DND-41 (cell line): Measurements from ENCODE around the gene ARHGEF4.

Experiments
- ATAC-seq: fragments of 200-7000 bp; cut with Tn5 transposase; 3 replicates; pipeline ENCODE4 v1.9.1; 2021; ENCODE audit warnings: low read depth; ENCODE audit not compliant: insufficient read depth
- DNase-seq: peaks from one replicate; pipeline ENCODE4 v3.0.0-alpha.2; 2020
- H2AFZ ChIP-seq: 2 replicates; pipeline ENCODE4 v1.6.0; 2012; ENCODE audit warnings: low read depth, low read length
- H3K27ac ChIP-seq: 2 replicates; pipeline ENCODE4 v1.5.1; 2012; ENCODE audit warnings: low read length, inconsistent platforms
- H3K27me3 ChIP-seq: fragments of 200-600 bp; sonication (generic); 2 replicates; pipeline ENCODE4 v1.6.0; 2012; ENCODE audit warnings: low read length, mild to moderate bottlenecking, inconsistent platforms; ENCODE audit not compliant: insufficient read depth, poor library complexity
- H3K36me3 ChIP-seq: 2 replicates; pipeline ENCODE4 v1.5.1; 2012; ENCODE audit warnings: low read length, inconsistent platforms; ENCODE audit not compliant: insufficient read depth
- H3K4me1 ChIP-seq: 2 replicates; pipeline ENCODE4 v1.5.1; 2012; ENCODE audit warnings: mild to moderate bottlenecking, low read length; ENCODE audit not compliant: insufficient read depth
- H3K4me2 ChIP-seq: 2 replicates; pipeline ENCODE4 v1.6.0; 2012; ENCODE audit warnings: mild to moderate bottlenecking, moderate library complexity, low read length, inconsistent platforms; ENCODE audit not compliant: insufficient read depth
- H3K4me3 ChIP-seq, 2 experiments: fragments of 200-600 bp in 1 of 2; shearing (Covaris generic) in 1 of 2; 2 replicates each; pipeline ENCODE4 v1.5.1; 2012 to 2016; ENCODE audit warnings: inconsistent platforms in 2 of 2, low read length in 2 of 2, mild to moderate bottlenecking in 2 of 2, low read depth in 1 of 2, moderate library complexity in 1 of 2
- H3K79me2 ChIP-seq: 2 replicates; pipeline ENCODE4 v1.6.0; 2012; ENCODE audit warnings: low read length, inconsistent platforms; ENCODE audit not compliant: insufficient read depth
- H3K9ac ChIP-seq: 2 replicates; pipeline ENCODE4 v1.6.0; 2012; ENCODE audit warnings: low read depth, mild to moderate bottlenecking, inconsistent platforms, low read length, moderate library complexity
- H3K9me3 ChIP-seq: 2 replicates; pipeline ENCODE4 v1.5.1; 2012; ENCODE audit warnings: low read length, moderate library complexity, mild to moderate bottlenecking, inconsistent platforms; ENCODE audit not compliant: insufficient read depth, severe bottlenecking
- H4K20me1 ChIP-seq: 2 replicates; pipeline ENCODE4 v1.6.0; 2012; ENCODE audit warnings: low read length; ENCODE audit not compliant: insufficient read depth
- CTCF ChIP-seq: IDR thresholded peaks from 2 replicates; pipeline ENCODE4 v1.5.1; 2012; ENCODE audit warnings: borderline replicate concordance, low read length, moderate library complexity, mild to moderate bottlenecking; ENCODE audit not compliant: poor library complexity, severe bottlenecking; ENCODE audit errors: extremely low read depth
- EZH2 ChIP-seq: IDR thresholded peaks from 3 replicates; pipeline ENCODE4 v1.6.1; 2012; ENCODE audit warnings: borderline replicate concordance, low read depth, mild to moderate bottlenecking, moderate library complexity, low read length, inconsistent platforms; ENCODE audit not compliant: severe bottlenecking

The ARHGEF4 gene

GRCh38 chr2:130871843-130872740, 35.4 kb downstream of the ARHGEF4 start:
- no peaks in the 10 kb centered on the region for H3K4me1 ChIP-seq
- TF ChIP-seq EZH2: no peak
- no peak for TF ChIP-seq CTCF
- ATAC-seq (no peak), DNase-seq (no peak)
- H2AFZ ChIP-seq: no peak overlapping the region
- H3K27me3 ChIP-seq: no peaks in the 10 kb centered on the region
- no peak overlapping the region for H3K4me3 ChIP-seq
- no peak overlapping the region for H3K9ac ChIP-seq
- H4K20me1 ChIP-seq: no peaks in the 10 kb centered on the region
- no peak overlapping the region for H3K4me2 ChIP-seq
- H3K36me3 ChIP-seq: no peaks in the 10 kb centered on the region
- no peak overlapping the region for H3K27ac ChIP-seq
- H3K79me2 ChIP-seq: no peaks in the 10 kb centered on the region
- no peaks in the 10 kb centered on the region for H3K9me3 ChIP-seq

GRCh38 chr2:130872741-130873125, 36.0 kb downstream of the ARHGEF4 start:
- Histone ChIP-seq H3K27me3 (no peaks in the 10 kb centered on the region), H3K4me3 (no peak overlapping the region), H3K27ac (no peak overlapping the region), H4K20me1 (no peaks in the 10 kb centered on the region), H3K4me2 (no peak overlapping the region), H3K36me3 (no peaks in the 10 kb centered on the region), H3K79me2 (no peaks in the 10 kb centered on the region), H2AFZ (no peak overlapping the region), H3K4me1 (no peaks in the 10 kb centered on the region), H3K9ac (no peak overlapping the region), H3K9me3 (no peaks in the 10 kb centered on the region)
- DNase-seq (no peak), ATAC-seq (no peak)
- TF ChIP-seq CTCF (no peak), EZH2 (no peak)

GRCh38 chr2:130873700-130874346, 37.1 kb downstream of the ARHGEF4 start:
- TF ChIP-seq EZH2 (no peak), CTCF (peak; percentile 69)
- H4K20me1 ChIP-seq: no peaks in the 10 kb centered on the region
- no peaks in the 10 kb centered on the region for H3K36me3 ChIP-seq
- no peak overlapping the region for H3K27ac ChIP-seq
- peak overlapping the region; percentile 60 for H2AFZ ChIP-seq
- ATAC-seq (peak; percentile 84), DNase-seq (peak; percentile 69)
- H3K4me1 ChIP-seq: no peaks in the 10 kb centered on the region
- no peak overlapping the region for H3K4me2 ChIP-seq
- peaks cover 3% of the 10 kb centered on the region for H3K27me3 ChIP-seq
- no peaks in the 10 kb centered on the region for H3K9me3 ChIP-seq
- H3K4me3 ChIP-seq: no peak overlapping the region
- no peak overlapping the region for H3K9ac ChIP-seq
- H3K79me2 ChIP-seq: no peaks in the 10 kb centered on the region
